CD14-positive monocyte (primary cell): ENCODE results near the gene RNU11. TPM values are rescaled to one million over a fixed set of nuclear protein-coding genes. Genes with fewer than 3 reads are reported as not detected.
"Not testable (repeated sequence)": the region's sequence is repeated elsewhere in the genome, so short reads cannot be mapped to it uniquely, and the experiment has no call there.

Experiments
- DNase-seq, 3 donors: peaks; one replicate each; pipeline ENCODE4 v3.0.0-alpha.2; 2011 to 2022
- H2AFZ ChIP-seq: 2 replicates; pipeline ENCODE4 v1.6.0; 2012; ENCODE audit warnings: mild to moderate bottlenecking, low read depth, low read length, inconsistent platforms; ENCODE audit not compliant: insufficient read depth, poor library complexity, severe bottlenecking
- H3K27ac ChIP-seq, 2 donors: 1 replicate in 1 of 2; 2 replicates in 1 of 2; pipeline ENCODE4 v1.5.1; 2012 to 2013; ENCODE audit warnings: low read length in 2 of 2, control low read depth in 1 of 2, inconsistent platforms in 1 of 2, low read depth in 1 of 2, mild to moderate bottlenecking in 1 of 2
- H3K27me3 ChIP-seq, 2 donors: one replicate each; pipeline versions ENCODE4 v1.6.0 to v1.6.1; 2011 to 2013; ENCODE audit warnings: low read length in 2 of 2; ENCODE audit not compliant: control insufficient read depth in 2 of 2, insufficient read depth in 2 of 2
- H3K36me3 ChIP-seq, 2 donors: replicated peaks in 1 of 2; 1 replicate in 1 of 2; 2 replicates in 1 of 2; pipeline versions ENCODE4 v1.5.1 to v1.6.1; 2012 to 2013; ENCODE audit warnings: low read length in 2 of 2, control low read depth in 1 of 2, inconsistent platforms in 1 of 2, mild to moderate bottlenecking in 1 of 2; ENCODE audit not compliant: insufficient read depth in 2 of 2, control insufficient read depth in 1 of 2
- H3K4me1 ChIP-seq, 2 donors: 1 replicate in 1 of 2; 2 replicates in 1 of 2; pipeline versions ENCODE4 v1.5.1 to v1.6.1; 2012 to 2013; ENCODE audit warnings: low read length in 2 of 2, control low read depth in 1 of 2, inconsistent platforms in 1 of 2, mild to moderate bottlenecking in 1 of 2, moderate library complexity in 1 of 2; ENCODE audit not compliant: insufficient read depth in 2 of 2, control insufficient read depth in 1 of 2
- H3K4me2 ChIP-seq: replicated peaks from 2 replicates; pipeline ENCODE3; 2012; ENCODE audit warnings: low read length, moderate library complexity, mild to moderate bottlenecking; ENCODE audit not compliant: poor library complexity, severe bottlenecking; ENCODE audit errors: extremely low read depth
- H3K4me3 ChIP-seq, 3 experiments: fragments of 200-600 bp in 1 of 3; sonication (generic) in 1 of 3; replicated peaks in 1 of 3; 1 replicate in 2 of 3; 2 replicates in 1 of 3; pipeline ENCODE4 v1.5.1; 2011 to 2013; ENCODE audit warnings: low read length in 3 of 3, mild to moderate bottlenecking in 3 of 3, control low read depth in 2 of 3, low read depth in 2 of 3, inconsistent platforms in 1 of 3, moderate library complexity in 1 of 3
- H3K79me2 ChIP-seq: 2 replicates; pipeline ENCODE4 v1.6.0; 2012; ENCODE audit warnings: mild to moderate bottlenecking, control low read depth, inconsistent platforms, low read length, moderate library complexity; ENCODE audit not compliant: insufficient read depth
- H3K9ac ChIP-seq: 2 replicates; pipeline ENCODE4 v1.6.0; 2017; ENCODE audit warnings: low read length, mild to moderate bottlenecking; ENCODE audit not compliant: insufficient read depth, poor library complexity, severe bottlenecking
- H3K9me3 ChIP-seq, 2 donors: replicated peaks in 1 of 2; 1 replicate in 1 of 2; 2 replicates in 1 of 2; pipeline versions ENCODE4 v1.5.1 to v1.6.1; 2012 to 2013; ENCODE audit warnings: low read length in 2 of 2, control low read depth in 1 of 2; ENCODE audit not compliant: control insufficient read depth in 1 of 2, insufficient read depth in 1 of 2
- H4K20me1 ChIP-seq: 2 replicates; pipeline ENCODE4 v1.6.0; 2012; ENCODE audit warnings: mild to moderate bottlenecking, low read length, control low read depth, moderate library complexity; ENCODE audit not compliant: insufficient read depth
- H3K27ac Mint-ChIP-seq, 7 donors: one replicate each; pipeline ENCODE4 v1.8.0; 2020; ENCODE audit warnings: mild to moderate bottlenecking in 7 of 7, mixed read lengths in 7 of 7, moderate library complexity in 6 of 7, inconsistent platforms in 2 of 7
- H3K27me3 Mint-ChIP-seq, 3 donors: one replicate each; pipeline ENCODE4 v1.8.0; 2021 to 2022; ENCODE audit warnings: low read depth in 3 of 3, mild to moderate bottlenecking in 3 of 3, mixed read lengths in 3 of 3, moderate library complexity in 3 of 3, inconsistent platforms in 1 of 3
- H3K36me3 Mint-ChIP-seq, 2 donors: one replicate each; pipeline ENCODE4 v1.8.0; 2020; ENCODE audit warnings: mixed read lengths in 2 of 2, inconsistent platforms in 1 of 2, mild to moderate bottlenecking in 1 of 2
- H3K4me1 Mint-ChIP-seq: one replicate; pipeline ENCODE4 v1.8.0; 2020; ENCODE audit warnings: mild to moderate bottlenecking, mixed read lengths
- H3K4me3 Mint-ChIP-seq, 2 donors: one replicate each; pipeline ENCODE4 v1.8.0; 2020; ENCODE audit warnings: mild to moderate bottlenecking in 2 of 2, mixed read lengths in 2 of 2, moderate library complexity in 1 of 2
- H3K9me3 Mint-ChIP-seq, 7 donors: one replicate each; pipeline ENCODE4 v1.8.0; 2020 to 2022; ENCODE audit warnings: mixed read lengths in 7 of 7, mild to moderate bottlenecking in 6 of 7, moderate library complexity in 6 of 7, inconsistent platforms in 2 of 7
- WGBS: methylation state at CpG from one replicate; pipeline ENCODE4 v1.1.5; 2013; ENCODE audit warnings: missing lambda C conversion rate; ENCODE audit not compliant: insufficient coverage; 5-methylcytosine and 5-hydroxymethylcytosine counted together
- intact Hi-C, 2 donors: fragments of 100-400 bp; cut with micrococcal nuclease; formaldehyde crosslinking; loops; one replicate each; pipeline versions ENCODE4 v1.15.0 to v1.15.1; 2023
- polyA plus RNA-seq, 3 donors: library from polyadenylated mRNA; depleted of rRNA in 1 of 3; unstranded in 2 of 3; stranded (reverse) in 1 of 3; fragments of 300-500 nt in 2 of 3; fragments of >200 nt in 1 of 3; fragmentation: Illumina TruSeq in 2 of 3; gene quantifications; 1 replicate in 2 of 3; 2 replicates in 1 of 3; pipeline ENCODE4 v1.2.3, GENCODE V29; 2012 to 2021
- TF ChIP-seq, protein P1 (sequence below): fragments of 200-600 bp; IDR thresholded peaks from one replicate; pipeline ENCODE4 v1.8.0; 2022; ENCODE audit warnings: antibody characterized with exemption, mild to moderate bottlenecking

RNU11 gene
- polyA plus RNA-seq, 3 donors: not detected

- 100% methylated on average over 1 of the region's 1 CpG for WGBS
- no peak overlapping the region for H3K4me3 Mint-ChIP-seq
- TF ChIP-seq, protein P1, sequence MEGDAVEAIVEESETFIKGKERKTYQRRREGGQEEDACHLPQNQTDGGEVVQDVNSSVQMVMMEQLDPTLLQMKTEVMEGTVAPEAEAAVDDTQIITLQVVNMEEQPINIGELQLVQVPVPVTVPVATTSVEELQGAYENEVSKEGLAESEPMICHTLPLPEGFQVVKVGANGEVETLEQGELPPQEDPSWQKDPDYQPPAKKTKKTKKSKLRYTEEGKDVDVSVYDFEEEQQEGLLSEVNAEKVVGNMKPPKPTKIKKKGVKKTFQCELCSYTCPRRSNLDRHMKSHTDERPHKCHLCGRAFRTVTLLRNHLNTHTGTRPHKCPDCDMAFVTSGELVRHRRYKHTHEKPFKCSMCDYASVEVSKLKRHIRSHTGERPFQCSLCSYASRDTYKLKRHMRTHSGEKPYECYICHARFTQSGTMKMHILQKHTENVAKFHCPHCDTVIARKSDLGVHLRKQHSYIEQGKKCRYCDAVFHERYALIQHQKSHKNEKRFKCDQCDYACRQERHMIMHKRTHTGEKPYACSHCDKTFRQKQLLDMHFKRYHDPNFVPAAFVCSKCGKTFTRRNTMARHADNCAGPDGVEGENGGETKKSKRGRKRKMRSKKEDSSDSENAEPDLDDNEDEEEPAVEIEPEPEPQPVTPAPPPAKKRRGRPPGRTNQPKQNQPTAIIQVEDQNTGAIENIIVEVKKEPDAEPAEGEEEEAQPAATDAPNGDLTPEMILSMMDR: no peak
- H3K79me2 ChIP-seq: peaks cover 21% of the 10 kb centered on the region
- intact Hi-C loops: loop anchor here (5.0 to 10.0 kb wide), 4 partner anchors 139 to 539 kb away; partner anchors contain the start of genes RCC1 (in 1 of the 2) and SRSF4 (in 1 of the 2)
- peaks cover 0 to 2% (median 0%) of the 10 kb centered on the region in 7 donors for H3K9me3 Mint-ChIP-seq
- peaks cover 43 to 58% of the 10 kb centered on the region in 2 donors for H3K4me1 ChIP-seq
- no peak for DNase-seq
- no peaks in the 10 kb centered on the region for H3K36me3 ChIP-seq
- no peak overlapping the region for H3K9ac ChIP-seq
- H3K4me1 Mint-ChIP-seq: peaks cover 45% of the 10 kb centered on the region
- peaks cover 0 to 4% of the 10 kb centered on the region in 2 donors for H3K36me3 Mint-ChIP-seq
- H4K20me1 ChIP-seq: no peaks in the 10 kb centered on the region
- no peaks in the 10 kb centered on the region for H3K9me3 ChIP-seq
- no peak overlapping the region for H2AFZ ChIP-seq
- no peaks in the 10 kb centered on the region for H3K27me3 ChIP-seq
- no peak overlapping the region for H3K27ac ChIP-seq
- no peak overlapping the region for H3K4me3 ChIP-seq
- peak overlapping the region in 1 of 7 donors; percentile 67 for H3K27ac Mint-ChIP-seq
- no peak overlapping the region for H3K4me2 ChIP-seq
- H3K27me3 Mint-ChIP-seq: peaks cover 0 to 4% (median 0%) of the 10 kb centered on the region in 3 donors
Measured at GRCh38 chr1:28646040-28646439, 2.4 kb upstream of the RNU11 start.

GRCh38 chr1:28648008-28648473, 359 bp upstream of the RNU11 start:
- Mint-ChIP-seq H3K27me3 (peaks cover 0 to 2% (median 0%) of the 10 kb centered on the region in 3 donors), H3K4me1 (peaks cover 45% of the 10 kb centered on the region), H3K36me3 (no peaks in the 10 kb centered on the region), H3K4me3 (peak overlapping the region; percentile 75 to 93), H3K27ac (peak overlapping the region; percentile 94 to 100 (median 99)), H3K9me3 (peaks cover 0 to 2% (median 0%) of the 10 kb centered on the region in 7 donors)
- Histone ChIP-seq H3K79me2 (peaks cover 4% of the 10 kb centered on the region), H3K9ac (peak overlapping the region; percentile 77), H3K36me3 (no peaks in the 10 kb centered on the region), H3K27ac (peak overlapping the region; percentile 80 to 97), H4K20me1 (no peaks in the 10 kb centered on the region), H3K4me2 (peak overlapping the region; percentile 72), H3K4me3 (peak overlapping the region; percentile 17 to 65 (median 33)), H3K27me3 (no peaks in the 10 kb centered on the region), H2AFZ (peak overlapping the region; percentile 73), H3K9me3 (no peaks in the 10 kb centered on the region), H3K4me1 (peaks cover 41 to 54% of the 10 kb centered on the region in 2 donors)
- TF ChIP-seq, protein P1: no peak
- peak; percentile 93 to 95 (median 94) for DNase-seq
- WGBS: 0% methylated on average over 14 of the region's 18 CpGs
- intact Hi-C loops: loop anchor here (2.0 to 10.0 kb wide), 5 partner anchors 21 to 537 kb away; partner anchors contain the start of genes GMEB1 (in 1 of the 2), RCC1 (in 1 of the 2) and SRSF4 (in 1 of the 2)

DNA sequence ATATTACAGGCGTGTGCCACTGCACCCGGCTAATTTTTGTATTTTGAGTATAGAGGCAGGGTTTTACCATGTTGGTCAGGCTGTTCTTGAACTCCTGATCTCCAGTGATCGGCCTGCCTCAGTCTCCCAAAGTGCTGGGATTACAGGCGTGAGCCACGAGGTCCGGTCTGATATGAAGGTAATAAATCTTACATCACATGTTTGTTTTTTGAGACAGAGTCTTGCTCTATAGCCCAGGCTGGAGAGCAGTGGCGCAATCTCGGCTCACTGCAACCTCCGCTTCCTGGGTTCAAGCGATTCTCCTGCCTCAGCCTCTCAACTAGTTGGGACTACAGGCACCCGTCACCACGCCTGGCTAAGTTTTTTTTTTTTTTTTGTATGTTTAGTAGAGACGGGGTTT, 4.7 kb downstream of the RNU11 start:
- H3K9me3 Mint-ChIP-seq, H3K27me3 Mint-ChIP-seq, H3K36me3 ChIP-seq, DNase-seq, H3K9ac ChIP-seq, H3K4me3 Mint-ChIP-seq, H3K4me3 ChIP-seq, H3K4me2 ChIP-seq, H4K20me1 ChIP-seq, H3K27ac Mint-ChIP-seq, intact Hi-C loops, H3K9me3 ChIP-seq, H3K79me2 ChIP-seq, H3K27me3 ChIP-seq, H3K27ac ChIP-seq, H3K36me3 Mint-ChIP-seq: not testable (repeated sequence)
- WGBS: no CpG with 5 or more reads among the region's 13 CpGs
- peaks cover 21% of the 10 kb centered on the region for H3K4me1 Mint-ChIP-seq
- H2AFZ ChIP-seq: peak overlapping the region; percentile 29
- H3K4me1 ChIP-seq: peaks cover 15 to 23% of the 10 kb centered on the region in 2 donors
